ENCODE results near the gene RNF41. TPM values are rescaled to one million over a fixed set of nuclear protein-coding genes. Genes with fewer than 3 reads are reported as not detected.

RNF41 gene
- total and polyA plus RNA-seq, 2 donors (not counting 1 experiment from before 2014, with no cell fraction given) = 113 to 129 TPM

- Mint-ChIP-seq H3K27ac (no peak overlapping the region), H3K4me3 (no peak overlapping the region), H3K9me3 (ENCODE audit: insufficient read depth) (no peaks in the 10 kb centered on the region), H3K4me1 (no peaks in the 10 kb centered on the region), H3K27me3 (no peaks in the 10 kb centered on the region)
- Histone ChIP-seq H3K27me3 (replicated peaks in 1 of 4; ENCODE audit: control extremely low read depth in 1 of 4, control insufficient read depth in 3 of 4, insufficient read depth in 4 of 4, low read length in 3 of 4) (no peaks in the 10 kb centered on the region), H3K79me2 (ENCODE audit: control insufficient read depth, insufficient read depth, low read length) (peaks cover under 1% of the 10 kb centered on the region), H3K36me3 (replicated peaks in 1 of 2; ENCODE audit: control extremely low read depth in 1 of 2, control insufficient read depth in 1 of 2, extremely low read depth in 1 of 2, insufficient read depth in 2 of 2, low read length in 1 of 2) (peaks cover 2 to 82% of the 10 kb centered on the region in 2 experiments), H3K4me1 (ENCODE audit: control insufficient read depth in 2 of 2, insufficient read depth in 2 of 2, low read length in 2 of 2) (no peaks in the 10 kb centered on the region), H3K27ac (ENCODE audit: low read length in 2 of 2) (no peak overlapping the region), H4K20me1 (ENCODE audit: control insufficient read depth, insufficient read depth, low read length, poor library complexity, severe bottlenecking) (no peaks in the 10 kb centered on the region), H3K9me3 (ENCODE audit: control extremely low read depth in 1 of 3, control insufficient read depth in 2 of 3, insufficient read depth in 1 of 3, low read length in 2 of 3) (no peaks in the 10 kb centered on the region), H2AFZ (ENCODE audit: insufficient read depth, low read depth, low read length, poor library complexity, severe bottlenecking) (no peak overlapping the region), H3K9ac (ENCODE audit: low read length) (no peak overlapping the region), H3K4me2 (replicated peaks; ENCODE audit: low read depth, low read length, poor library complexity, severe bottlenecking) (no peak overlapping the region), H3K4me3 (ENCODE audit: control extremely low read depth in 1 of 5, extremely low read depth in 1 of 5, insufficient read depth in 1 of 5, low read depth in 2 of 5, low read length in 4 of 5) (no peak overlapping the region)
- 98% methylated on average over 8 of the region's 8 CpGs for WGBS (ENCODE audit: insufficient coverage)
- intact Hi-C loops (cut with micrococcal nuclease) = no loop called here
- DNase-seq (no peak), ATAC-seq (ENCODE audit: low read depth) (no peak)
- no peak for TF ChIP-seq CTCF (IDR thresholded peaks at IDR 0.05)
- TF ChIP-seq EZH2 (IDR thresholded peaks at IDR 0.05; ENCODE audit: borderline replicate concordance, insufficient read depth, low read depth, low read length, poor library complexity, severe bottlenecking) = no peak
- CTCF ChIA-PET = interaction anchor here (1.3 to 2.0 kb wide), 2 partner anchors 10 to 59 kb away, joined by 3 to 5 read pairs; partner anchors contain the start of genes ANKRD52 and SMARCC2
- POLR2A ChIA-PET = no interaction called here
These were observed 27.0 kb upstream of the RNF41 start for GRCh38 chr12:56248711-56249110.

DNA sequence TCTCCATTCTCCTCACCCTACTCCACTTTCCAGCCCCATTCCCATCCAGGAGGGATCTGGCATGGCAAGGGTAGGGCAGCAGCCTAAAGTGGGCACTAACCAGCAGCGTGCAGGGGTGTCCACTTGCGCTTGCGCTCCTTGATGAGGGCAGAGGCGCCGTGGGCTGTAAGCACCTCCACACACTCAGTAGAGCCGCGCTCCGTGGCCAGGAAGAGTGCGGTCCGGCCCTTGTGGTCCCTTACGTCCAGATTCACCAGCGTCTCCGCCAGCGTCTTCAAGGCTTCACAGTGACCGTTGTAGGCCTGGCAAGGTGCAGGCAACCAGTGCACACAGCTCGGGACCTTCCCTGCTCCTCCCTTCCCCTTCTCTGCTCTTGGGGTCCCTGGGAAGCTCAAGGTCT is 26.2 kb upstream of the RNF41 start:
- no peak overlapping the region for H3K4me3 ChIP-seq (ENCODE audit: control extremely low read depth in 1 of 5, extremely low read depth in 1 of 5, insufficient read depth in 1 of 5, low read depth in 2 of 5, low read length in 4 of 5)
- no peaks in the 10 kb centered on the region for H3K27me3 ChIP-seq (replicated peaks in 1 of 4; ENCODE audit: control extremely low read depth in 1 of 4, control insufficient read depth in 3 of 4, insufficient read depth in 4 of 4, low read length in 3 of 4)
- no peak overlapping the region for H3K4me2 ChIP-seq (replicated peaks; ENCODE audit: low read depth, low read length, poor library complexity, severe bottlenecking)
- H3K4me1 ChIP-seq (ENCODE audit: control insufficient read depth in 2 of 2, insufficient read depth in 2 of 2, low read length in 2 of 2) = no peaks in the 10 kb centered on the region
- Mint-ChIP-seq H3K4me3 (no peak overlapping the region), H3K27me3 (no peaks in the 10 kb centered on the region), H3K27ac (no peak overlapping the region), H3K4me1 (no peaks in the 10 kb centered on the region), H3K9me3 (ENCODE audit: insufficient read depth) (no peaks in the 10 kb centered on the region)
- POLR2A ChIA-PET = interaction anchor here (0.7 kb wide), 1 partner anchor 58 kb away, joined by 8 read pairs; no protein-coding TSS in a partner anchor
- intact Hi-C loops (cut with micrococcal nuclease) = no loop called here
- CTCF ChIA-PET = interaction anchor here (1.0 to 2.0 kb wide), 3 partner anchors 10 to 58 kb away, joined by 3 to 5 read pairs (median 3); partner anchors contain the start of genes ANKRD52, SLC39A5 and SMARCC2
- no peak for DNase-seq
- H3K9ac ChIP-seq (ENCODE audit: low read length) = no peak overlapping the region
- H3K36me3 ChIP-seq (replicated peaks in 1 of 2; ENCODE audit: control extremely low read depth in 1 of 2, control insufficient read depth in 1 of 2, extremely low read depth in 1 of 2, insufficient read depth in 2 of 2, low read length in 1 of 2) = peaks cover under 1 to 82% of the 10 kb centered on the region in 2 experiments
- H4K20me1 ChIP-seq (ENCODE audit: control insufficient read depth, insufficient read depth, low read length, poor library complexity, severe bottlenecking) = no peaks in the 10 kb centered on the region
- TF ChIP-seq CTCF (IDR thresholded peaks at IDR 0.05) (no peak), EZH2 (IDR thresholded peaks at IDR 0.05; ENCODE audit: borderline replicate concordance, insufficient read depth, low read depth, low read length, poor library complexity, severe bottlenecking) (no peak)
- no peak overlapping the region for H3K27ac ChIP-seq (ENCODE audit: low read length in 2 of 2)
- no peaks in the 10 kb centered on the region for H3K79me2 ChIP-seq (ENCODE audit: control insufficient read depth, insufficient read depth, low read length)
- 99% methylated on average over 16 of the region's 16 CpGs for WGBS (ENCODE audit: insufficient coverage)
- H2AFZ ChIP-seq (ENCODE audit: insufficient read depth, low read depth, low read length, poor library complexity, severe bottlenecking) = no peak overlapping the region
- no peaks in the 10 kb centered on the region for H3K9me3 ChIP-seq (ENCODE audit: control extremely low read depth in 1 of 3, control insufficient read depth in 2 of 3, insufficient read depth in 1 of 3, low read length in 2 of 3)
- ATAC-seq (ENCODE audit: low read depth) = no peak
